ENCODE measurements around the gene OGFOD2. TPM values are rescaled to one million over a fixed set of nuclear protein-coding genes. Genes with fewer than 3 reads are reported as not detected.
"Not testable (repeated sequence)": the region's sequence is repeated elsewhere in the genome, so short reads cannot be mapped to it uniquely, and the experiment has no call there.

OGFOD2 gene
- total RNA-seq: 4.5 TPM

GRCh38 chr12:122974892-122975789 lies at the start of gene OGFOD2:
TSS of gene OGFOD2 (plus strand) at chr12:122975244. CDS start at chr12:122975252, 8 bp downstream.
- peak; percentile 88 to 89 for DNase-seq (ENCODE audit: low spot score in 2 of 2)
- no peak for FAIRE-seq

DNA sequence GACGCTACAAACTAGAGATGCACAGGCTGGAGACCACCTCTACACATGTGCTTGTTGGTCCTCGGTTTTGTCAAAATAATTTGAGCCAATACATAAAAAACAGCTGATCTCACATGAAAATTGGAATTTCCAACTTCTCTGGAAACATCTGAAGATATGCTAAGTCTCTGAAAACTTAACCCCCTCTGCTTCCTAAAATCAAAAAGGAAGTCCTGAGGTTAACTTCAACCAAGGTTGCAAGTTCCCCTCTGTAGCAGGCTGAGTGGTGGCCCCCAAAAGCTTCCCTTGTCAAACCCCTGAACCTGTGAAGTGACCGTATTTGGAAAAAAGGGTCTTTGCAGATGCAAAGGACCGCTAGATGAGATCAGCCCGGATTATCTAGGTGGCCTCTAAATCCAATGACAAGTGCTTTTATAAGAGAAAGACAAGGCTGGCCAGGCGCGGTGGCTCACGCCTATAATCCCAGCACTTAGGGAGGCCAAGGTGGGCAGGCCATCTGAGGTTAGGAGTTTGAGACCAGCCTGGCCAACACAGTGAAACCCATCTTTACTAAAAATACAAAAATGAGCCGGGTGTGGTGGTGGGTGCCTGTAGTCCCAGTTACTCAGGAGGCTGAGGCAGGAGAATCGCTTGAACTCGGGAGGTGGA lies 47.2 kb upstream of the OGFOD2 start:
- no peak for FAIRE-seq

GRCh38 chr12:122928404-122929147 lies 46.5 kb upstream of the OGFOD2 start:
- DNase-seq (ENCODE audit: low spot score in 2 of 2): no peak
- no peak for FAIRE-seq

More for the DNA sequence above, 47.2 kb upstream of the OGFOD2 start:
- no peak for DNase-seq (ENCODE audit: low spot score in 2 of 2)

DNA sequence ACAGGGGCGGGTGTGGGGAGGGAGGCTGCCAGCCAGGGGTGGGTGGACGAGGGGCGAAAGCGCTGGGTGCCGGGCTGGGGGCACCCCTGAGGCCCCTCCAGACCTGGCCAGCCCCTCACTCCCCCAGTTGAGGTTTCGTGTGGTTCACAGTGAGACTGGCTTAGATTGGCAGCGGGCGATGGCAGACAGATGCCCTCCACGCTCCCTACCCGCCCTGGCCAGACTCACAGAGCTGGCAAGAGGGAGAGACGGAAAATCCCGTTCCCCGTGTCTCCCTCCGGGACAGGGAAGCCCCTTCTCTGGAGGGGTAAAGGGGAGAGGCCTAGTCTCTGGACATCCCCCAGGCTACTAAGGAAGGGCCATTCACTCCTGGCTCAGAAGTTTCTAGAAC lies 45.9 kb upstream of the OGFOD2 start:
- no peak for DNase-seq (ENCODE audit: low spot score in 2 of 2)
- no peak for FAIRE-seq

DNA sequence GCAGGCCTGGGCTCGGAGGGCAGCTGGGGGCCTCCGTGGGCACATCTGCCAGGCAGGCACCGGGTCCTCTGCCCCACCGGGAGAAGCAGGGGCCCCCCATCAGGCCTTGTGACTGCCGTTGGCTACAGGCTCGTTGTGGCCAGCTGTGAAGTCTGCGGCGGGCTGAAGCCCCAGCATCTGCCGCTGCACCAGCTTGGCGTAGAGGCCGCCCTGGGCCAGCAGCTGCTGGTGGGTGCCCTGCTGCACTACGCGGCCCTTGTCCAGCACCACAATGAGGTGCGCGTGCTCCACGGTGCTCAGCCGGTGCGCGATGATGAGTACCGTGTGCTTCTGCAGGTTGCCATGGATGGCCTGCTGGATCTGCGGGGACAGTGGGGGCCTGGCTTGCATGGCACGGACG lies 45.2 kb upstream of the OGFOD2 start:
- FAIRE-seq: no peak
- no peak for DNase-seq (ENCODE audit: low spot score in 2 of 2)

DNA sequence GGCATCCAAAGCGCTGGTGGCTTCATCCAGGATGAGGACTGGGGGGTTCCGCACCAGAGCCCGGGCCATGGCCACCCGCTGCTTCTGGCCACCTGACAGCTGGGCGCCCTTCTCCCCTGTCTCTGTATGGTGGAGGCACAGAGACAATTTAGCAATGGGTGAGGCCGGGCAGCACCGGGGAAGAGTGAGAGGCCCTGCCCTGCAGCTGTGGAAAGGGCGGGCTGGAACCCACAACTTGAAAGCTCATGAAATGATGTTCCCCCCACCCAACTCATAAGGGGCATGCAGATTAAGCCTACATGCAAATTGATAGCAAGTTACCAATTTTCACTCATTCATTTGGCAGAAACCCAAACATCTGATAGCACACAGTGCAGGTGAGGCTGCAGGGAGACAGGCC lies 42.8 kb upstream of the OGFOD2 start:
- no peak for DNase-seq (ENCODE audit: low spot score in 2 of 2)

GRCh38 chr12:122934722-122935121 lies 40.3 kb upstream of the OGFOD2 start:
- DNase-seq (ENCODE audit: low spot score in 2 of 2) (no peak), FAIRE-seq (no peak)

More for the DNA sequence above, 42.8 kb upstream of the OGFOD2 start:
- no peak for FAIRE-seq

DNA sequence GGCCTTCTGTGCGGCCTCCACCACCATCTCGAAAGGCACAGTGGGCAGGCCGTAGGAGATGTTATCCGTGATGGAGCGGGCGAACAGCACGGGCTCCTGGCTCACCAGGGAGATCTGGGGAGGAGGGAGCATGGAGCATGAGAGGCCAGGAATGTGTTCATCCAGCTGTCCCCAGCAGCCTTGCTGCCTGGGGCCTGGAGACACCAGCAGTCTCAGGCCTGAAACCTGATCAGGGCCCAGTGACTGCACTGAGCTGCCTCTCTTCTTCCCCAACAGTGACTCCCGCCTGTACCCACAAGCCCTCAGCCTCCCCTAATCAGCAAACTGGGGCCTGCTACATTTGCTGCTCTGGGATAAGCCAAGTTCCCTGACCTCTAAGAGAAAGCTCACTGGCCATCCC lies 39.7 kb upstream of the OGFOD2 start:
- DNase-seq (ENCODE audit: low spot score in 2 of 2) (no peak), FAIRE-seq (no peak)

GRCh38 chr12:122937622-122938091 lies 37.4 kb upstream of the OGFOD2 start:
- FAIRE-seq (no peak), DNase-seq (ENCODE audit: low spot score in 2 of 2) (no peak)

DNA sequence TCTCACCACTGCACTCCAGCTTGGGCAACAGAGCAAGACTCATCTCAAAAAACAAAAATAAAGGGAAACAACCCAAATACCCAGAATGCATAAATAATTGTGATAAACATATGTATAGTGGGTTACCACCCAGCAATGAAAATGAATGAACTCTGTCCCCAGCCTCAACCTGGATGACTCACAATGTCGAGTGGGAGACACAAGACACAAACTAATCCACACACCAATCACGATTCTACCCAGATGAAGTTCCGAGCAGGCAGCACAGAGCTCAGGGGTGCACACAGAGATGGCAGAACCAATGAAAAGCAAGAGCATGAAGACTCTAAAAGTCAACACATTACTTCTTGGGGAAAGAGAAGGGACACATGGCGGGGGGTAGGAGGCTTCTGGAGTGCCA lies 35.9 kb upstream of the OGFOD2 start:
- DNase-seq (ENCODE audit: low spot score in 2 of 2) (no peak), FAIRE-seq (no peak)

DNA sequence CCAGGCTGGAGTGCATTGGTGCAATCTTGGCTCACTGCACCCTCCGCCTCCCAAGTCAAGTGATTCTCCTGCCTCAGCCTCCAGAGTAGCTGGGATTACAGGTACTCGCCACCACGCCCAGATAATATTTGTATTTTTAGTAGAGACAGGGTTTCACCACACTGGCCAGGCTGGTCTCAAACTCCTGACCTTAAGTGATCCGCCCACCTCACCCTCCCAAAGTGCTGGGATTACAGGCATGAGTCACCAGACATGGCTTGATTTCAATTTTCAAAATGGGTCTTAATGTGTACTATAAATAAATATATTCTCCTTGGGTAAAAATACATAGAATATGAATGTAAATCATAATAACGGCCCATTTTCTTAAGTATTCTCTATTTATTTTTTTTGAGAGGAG lies 33.7 kb upstream of the OGFOD2 start:
- not testable (repeated sequence) for DNase-seq (ENCODE audit: low spot score in 2 of 2); FAIRE-seq

DNA sequence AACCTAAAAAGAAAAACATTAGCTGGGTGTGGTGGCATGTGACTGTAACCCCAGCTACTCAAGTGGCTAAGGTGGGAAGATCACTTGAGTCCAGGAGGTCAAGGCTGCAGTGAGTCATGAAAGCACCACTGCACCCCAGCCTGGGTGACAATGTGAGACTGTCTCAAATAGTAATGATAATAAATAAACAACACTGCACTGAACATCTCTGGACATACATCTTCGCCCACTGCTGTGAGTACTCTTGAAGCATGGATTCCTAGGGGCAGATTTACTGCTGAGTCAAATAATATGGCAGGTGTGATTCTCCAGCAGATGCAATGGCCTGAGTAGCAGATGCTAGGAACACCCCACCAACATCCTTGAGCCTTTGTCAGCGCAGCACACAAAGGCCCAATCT lies 32.4 kb upstream of the OGFOD2 start:
- FAIRE-seq: no peak
- DNase-seq (ENCODE audit: low spot score in 2 of 2): no peak

DNA sequence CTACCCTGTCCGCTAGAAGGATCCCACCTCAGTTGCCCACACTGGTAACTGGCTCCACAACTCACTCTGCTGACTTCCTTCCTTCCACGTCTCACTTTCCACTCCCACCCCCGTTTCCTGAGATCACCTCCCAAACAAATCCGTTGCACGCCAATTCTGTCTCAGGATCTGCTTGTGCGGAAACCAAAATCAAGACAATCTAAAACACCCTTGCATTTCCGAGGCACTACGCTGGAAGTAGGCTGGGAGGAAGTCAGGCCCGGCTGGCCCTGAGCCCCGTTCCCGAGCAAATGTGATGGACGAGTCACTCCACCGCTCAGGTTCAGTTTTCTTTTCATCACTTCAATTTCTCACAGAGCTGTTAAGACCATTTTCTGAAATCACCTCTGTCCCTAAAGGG lies 31.8 kb upstream of the OGFOD2 start:
- DNase-seq (ENCODE audit: low spot score in 2 of 2): no peak
- FAIRE-seq: no peak

- FAIRE-seq (no peak), DNase-seq (ENCODE audit: low spot score in 2 of 2) (peak; percentile 64 to 66)
Observed at GRCh38 chr12:122944605-122945592, 30.1 kb upstream of the OGFOD2 start.

DNA sequence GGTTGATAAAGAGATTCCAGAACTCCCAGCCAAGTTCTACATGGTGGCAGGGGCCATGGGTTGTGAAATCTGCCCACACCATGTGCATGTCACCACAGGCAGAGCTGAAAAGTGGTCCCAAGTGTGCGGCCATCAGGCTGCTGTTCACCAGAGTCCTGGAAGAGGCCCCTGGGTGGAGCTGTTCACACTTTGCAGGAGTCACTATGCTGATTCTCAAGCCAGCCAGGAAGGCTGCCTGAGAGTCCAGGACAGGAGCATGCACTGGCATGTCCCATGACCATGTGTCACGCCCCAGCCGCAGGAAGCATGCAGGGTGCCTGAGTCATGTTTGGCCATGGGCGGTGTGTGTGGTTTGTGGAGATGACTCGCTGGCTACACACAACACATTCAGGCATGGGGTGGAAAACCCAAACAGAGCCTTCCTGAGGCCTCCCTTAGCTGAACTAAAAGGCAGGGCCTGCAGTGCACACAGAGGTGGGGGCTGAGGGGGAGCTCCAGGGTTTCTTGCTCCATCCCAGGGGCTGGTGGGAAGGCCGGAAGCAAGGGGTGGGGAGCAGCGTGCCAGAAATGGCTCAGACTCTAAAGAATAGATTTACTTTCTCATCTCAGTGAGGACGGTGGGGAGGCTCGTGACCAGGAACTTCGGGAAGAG lies 28.2 kb upstream of the OGFOD2 start:
- peak in 1 of 2 donors; percentile 65 for DNase-seq (ENCODE audit: low spot score in 2 of 2)
- no peak for FAIRE-seq

- FAIRE-seq (no peak), DNase-seq (ENCODE audit: low spot score in 2 of 2) (no peak)
Observed at GRCh38 chr12:122947352-122947792, 27.7 kb upstream of the OGFOD2 start.

GRCh38 chr12:122948605-122949004 lies 26.4 kb upstream of the OGFOD2 start:
- DNase-seq (ENCODE audit: low spot score in 2 of 2): no peak
- FAIRE-seq: no peak

GRCh38 chr12:122949405-122949804 lies 25.6 kb upstream of the OGFOD2 start:
- DNase-seq (ENCODE audit: low spot score in 2 of 2) (no peak), FAIRE-seq (no peak)
